Nephron (organoid): ENCODE measurements around the gene LHX4.

Source experiments
- H3K27ac Mint-ChIP-seq, 3 experiments: 2 replicates each; pipeline ENCODE4 v1.8.0; 2020; ENCODE audit warnings: mixed read lengths in 3 of 3, mild to moderate bottlenecking in 2 of 3, moderate library complexity in 1 of 3
- H3K27me3 Mint-ChIP-seq: 2 replicates; pipeline ENCODE4 v1.8.0; 2021; ENCODE audit warnings: low read depth, mild to moderate bottlenecking, moderate library complexity, mixed read lengths
- H3K36me3 Mint-ChIP-seq: 2 replicates; pipeline ENCODE4 v1.8.0; 2020; ENCODE audit warnings: low read depth, mixed read lengths
- H3K4me1 Mint-ChIP-seq: 2 replicates; pipeline ENCODE4 v1.8.0; 2020; ENCODE audit warnings: mixed read lengths
- H3K4me3 Mint-ChIP-seq, 3 experiments: 2 replicates each; pipeline ENCODE4 v1.8.0; 2020; ENCODE audit warnings: mild to moderate bottlenecking in 3 of 3, mixed read lengths in 3 of 3, moderate library complexity in 2 of 3
- H3K9me3 Mint-ChIP-seq: 2 replicates; pipeline ENCODE4 v1.8.0; 2020; ENCODE audit warnings: mixed read lengths
- TF ChIP-seq, protein P1 (sequence below), 3 experiments: fragments of 200-600 bp; sonication (generic); IDR thresholded peaks; one replicate each; pipeline ENCODE4 v1.5.0; 2021; ENCODE audit warnings: antibody characterized with exemption in 3 of 3; ENCODE audit not compliant: unreplicated experiment in 3 of 3

LHX4 gene

DNA sequence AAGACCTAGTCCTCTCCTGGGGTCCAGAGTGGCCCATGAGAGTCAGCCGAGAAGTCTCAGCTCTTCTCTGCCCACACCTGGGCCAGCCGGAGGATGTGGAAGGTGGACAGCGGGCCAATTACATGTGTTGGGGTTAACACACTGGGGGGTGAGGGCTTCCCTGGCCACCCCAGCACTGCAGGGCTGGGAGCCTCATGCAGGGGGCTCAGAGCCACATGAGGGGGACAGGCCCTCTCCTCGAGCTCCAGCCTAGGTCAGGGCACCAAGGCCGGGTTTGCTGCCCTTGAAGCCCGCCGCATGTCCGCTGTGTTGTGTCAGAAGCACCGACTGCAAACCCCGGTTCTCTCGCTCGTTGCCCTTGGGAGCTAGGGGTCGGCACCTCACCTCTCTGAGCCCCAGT lies 30.5 kb downstream of the LHX4 start:
- Mint-ChIP-seq H3K36me3 (no peaks in the 10 kb centered on the region), H3K9me3 (no peaks in the 10 kb centered on the region), H3K4me3 (no peak overlapping the region), H3K27me3 (peaks cover 80% of the 10 kb centered on the region), H3K4me1 (peaks cover 12% of the 10 kb centered on the region), H3K27ac (no peak overlapping the region)
- TF ChIP-seq, protein P1, sequence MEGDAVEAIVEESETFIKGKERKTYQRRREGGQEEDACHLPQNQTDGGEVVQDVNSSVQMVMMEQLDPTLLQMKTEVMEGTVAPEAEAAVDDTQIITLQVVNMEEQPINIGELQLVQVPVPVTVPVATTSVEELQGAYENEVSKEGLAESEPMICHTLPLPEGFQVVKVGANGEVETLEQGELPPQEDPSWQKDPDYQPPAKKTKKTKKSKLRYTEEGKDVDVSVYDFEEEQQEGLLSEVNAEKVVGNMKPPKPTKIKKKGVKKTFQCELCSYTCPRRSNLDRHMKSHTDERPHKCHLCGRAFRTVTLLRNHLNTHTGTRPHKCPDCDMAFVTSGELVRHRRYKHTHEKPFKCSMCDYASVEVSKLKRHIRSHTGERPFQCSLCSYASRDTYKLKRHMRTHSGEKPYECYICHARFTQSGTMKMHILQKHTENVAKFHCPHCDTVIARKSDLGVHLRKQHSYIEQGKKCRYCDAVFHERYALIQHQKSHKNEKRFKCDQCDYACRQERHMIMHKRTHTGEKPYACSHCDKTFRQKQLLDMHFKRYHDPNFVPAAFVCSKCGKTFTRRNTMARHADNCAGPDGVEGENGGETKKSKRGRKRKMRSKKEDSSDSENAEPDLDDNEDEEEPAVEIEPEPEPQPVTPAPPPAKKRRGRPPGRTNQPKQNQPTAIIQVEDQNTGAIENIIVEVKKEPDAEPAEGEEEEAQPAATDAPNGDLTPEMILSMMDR (IDR thresholded peaks at IDR 0.05; ENCODE audit: unreplicated experiment in 3 of 3): no peak

DNA sequence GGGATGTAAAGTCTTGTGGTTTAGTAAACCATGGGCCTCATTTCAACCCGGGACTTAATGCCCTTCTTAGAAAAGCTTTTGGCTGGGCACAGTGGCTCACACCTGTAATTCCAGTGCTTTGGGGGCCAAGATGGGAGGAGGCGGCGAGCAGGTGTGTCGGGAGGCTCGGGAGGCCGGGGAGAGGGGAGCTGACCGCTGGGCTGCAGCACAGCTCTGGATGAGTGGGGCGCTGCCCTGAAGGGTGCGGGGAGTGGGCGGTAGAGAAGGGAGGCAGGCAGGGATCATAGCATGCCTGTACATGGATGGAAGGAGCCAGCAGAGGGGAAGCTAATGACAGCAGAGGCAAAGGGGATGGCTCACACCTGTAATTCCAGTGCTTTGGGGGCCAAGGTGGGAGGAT lies 31.0 kb downstream of the LHX4 start:
- Mint-ChIP-seq H3K4me1 (peaks cover 8% of the 10 kb centered on the region), H3K27me3 (peaks cover 79% of the 10 kb centered on the region), H3K9me3 (no peaks in the 10 kb centered on the region), H3K4me3 (no peak overlapping the region), H3K27ac (no peak overlapping the region), H3K36me3 (no peaks in the 10 kb centered on the region)
- TF ChIP-seq, protein P1 (IDR thresholded peaks at IDR 0.05; ENCODE audit: unreplicated experiment in 3 of 3): no peak

DNA sequence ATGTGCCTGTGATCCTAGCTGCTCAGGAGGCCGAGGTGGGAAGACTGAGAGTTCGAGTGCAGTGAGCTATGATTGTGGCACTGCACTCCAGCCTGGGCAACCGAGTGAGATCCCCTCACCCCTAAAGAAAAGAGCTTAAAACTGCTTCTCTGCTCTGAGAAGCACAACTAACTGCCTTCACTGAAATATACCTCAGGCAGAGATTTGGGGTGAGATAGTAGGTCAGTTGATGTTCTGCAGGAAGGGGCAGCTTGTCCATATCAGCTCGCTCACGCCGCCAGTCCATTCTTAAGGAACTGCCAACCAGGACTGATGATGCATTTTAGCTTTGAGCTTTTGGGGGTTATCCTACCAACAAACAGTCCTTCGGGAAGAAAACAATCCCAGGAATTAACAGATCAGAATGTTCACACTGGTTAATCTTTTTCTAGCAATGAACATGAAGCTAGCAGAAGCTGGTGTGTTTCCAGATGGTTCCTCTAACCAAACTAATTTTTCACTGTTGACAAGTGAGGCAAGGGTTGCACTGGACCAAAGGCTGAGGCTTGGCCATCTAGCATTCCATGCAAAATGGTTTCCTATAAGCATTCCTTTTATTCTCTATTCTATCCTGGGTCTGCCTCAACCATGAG lies 31.6 kb downstream of the LHX4 start:
- TF ChIP-seq, protein P1 (IDR thresholded peaks at IDR 0.05; ENCODE audit: unreplicated experiment in 3 of 3): no peak
- Mint-ChIP-seq H3K36me3 (no peaks in the 10 kb centered on the region), H3K27ac (no peak overlapping the region), H3K4me1 (peaks cover 6% of the 10 kb centered on the region), H3K27me3 (peaks cover 73% of the 10 kb centered on the region), H3K9me3 (no peaks in the 10 kb centered on the region), H3K4me3 (no peak overlapping the region)

DNA sequence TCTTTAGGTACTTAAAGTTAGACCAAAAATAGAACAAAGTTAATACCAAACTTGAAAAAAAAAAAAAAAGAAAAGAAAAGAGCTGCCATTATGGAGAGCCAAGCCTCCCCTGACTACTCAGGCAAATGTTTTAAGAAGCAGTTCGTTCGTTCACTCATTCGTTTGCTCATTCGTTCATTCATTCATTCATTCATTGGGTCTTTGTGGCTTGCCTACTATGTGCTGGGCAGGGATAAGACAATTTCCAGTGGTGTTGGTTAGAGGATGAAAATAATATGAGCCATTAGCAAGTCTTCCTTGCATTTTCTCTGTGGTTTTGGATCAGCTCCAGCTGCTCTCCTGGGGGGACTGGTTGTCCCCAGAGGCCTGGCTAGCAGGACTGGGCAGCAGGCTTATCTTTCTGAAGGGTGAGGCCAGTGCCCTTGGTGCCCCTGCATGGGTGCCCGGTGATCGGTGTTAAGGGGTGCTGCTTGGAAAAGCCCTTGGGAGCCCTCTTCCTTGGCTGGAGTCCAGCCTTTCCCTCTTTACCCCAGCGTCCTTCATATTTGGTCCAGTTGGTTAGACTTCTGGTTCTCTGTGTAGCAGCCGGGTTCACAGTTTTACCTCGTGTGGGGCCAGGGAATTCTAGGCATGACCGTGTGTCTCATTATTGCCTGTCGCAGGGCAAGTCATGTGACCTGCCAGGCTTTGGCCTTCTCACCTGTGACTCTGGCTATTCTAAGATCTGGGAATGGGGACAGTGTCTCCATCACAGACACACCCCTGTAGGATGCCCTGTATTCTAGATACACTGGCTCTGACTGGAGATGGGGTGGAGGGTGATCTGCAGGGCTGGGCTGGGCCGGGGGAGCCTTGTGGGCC lies 32.8 kb downstream of the LHX4 start:
- no peaks in the 10 kb centered on the region for H3K9me3 Mint-ChIP-seq
- TF ChIP-seq, protein P1 (IDR thresholded peaks at IDR 0.05; ENCODE audit: unreplicated experiment in 3 of 3): no peak
- peaks cover 12% of the 10 kb centered on the region for H3K4me1 Mint-ChIP-seq
- H3K36me3 Mint-ChIP-seq: no peaks in the 10 kb centered on the region
- no peak overlapping the region for H3K27ac Mint-ChIP-seq
- H3K27me3 Mint-ChIP-seq: peaks cover 61% of the 10 kb centered on the region
- no peak overlapping the region for H3K4me3 Mint-ChIP-seq

DNA sequence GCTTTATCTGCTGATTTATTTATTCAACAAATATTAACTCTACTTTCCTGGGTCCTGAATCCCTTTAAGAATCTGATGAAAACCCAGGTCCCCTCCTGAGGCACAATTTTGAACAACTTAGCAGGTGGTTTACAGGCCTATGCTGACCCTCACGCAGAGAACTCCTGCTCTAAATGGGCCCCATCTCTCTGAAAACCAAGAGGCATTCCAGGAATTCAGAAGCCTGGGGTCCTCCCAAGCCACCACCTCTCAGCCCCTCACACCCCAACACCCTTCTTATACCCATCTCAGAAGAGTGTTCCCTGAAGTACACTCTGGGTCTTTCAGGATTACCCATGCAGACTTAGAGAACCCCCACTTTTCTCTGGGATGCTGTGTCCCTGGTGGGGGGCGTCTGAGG lies 34.5 kb downstream of the LHX4 start:
- Mint-ChIP-seq H3K9me3 (no peaks in the 10 kb centered on the region), H3K4me3 (no peak overlapping the region), H3K36me3 (no peaks in the 10 kb centered on the region), H3K4me1 (peaks cover 28% of the 10 kb centered on the region), H3K27me3 (peaks cover 43% of the 10 kb centered on the region), H3K27ac (no peak overlapping the region)
- TF ChIP-seq, protein P1 (IDR thresholded peaks at IDR 0.05; ENCODE audit: unreplicated experiment in 3 of 3): no peak
